HG03571 (cell line): ENCODE measurements around the gene RAB8B.

Experiments
- ATAC-seq: cut with Tn5 transposase; IDR thresholded peaks from one replicate; pipeline ENCODE4 v1.9.1; 2021; ENCODE audit not compliant: unreplicated experiment

The RAB8B gene

DNA sequence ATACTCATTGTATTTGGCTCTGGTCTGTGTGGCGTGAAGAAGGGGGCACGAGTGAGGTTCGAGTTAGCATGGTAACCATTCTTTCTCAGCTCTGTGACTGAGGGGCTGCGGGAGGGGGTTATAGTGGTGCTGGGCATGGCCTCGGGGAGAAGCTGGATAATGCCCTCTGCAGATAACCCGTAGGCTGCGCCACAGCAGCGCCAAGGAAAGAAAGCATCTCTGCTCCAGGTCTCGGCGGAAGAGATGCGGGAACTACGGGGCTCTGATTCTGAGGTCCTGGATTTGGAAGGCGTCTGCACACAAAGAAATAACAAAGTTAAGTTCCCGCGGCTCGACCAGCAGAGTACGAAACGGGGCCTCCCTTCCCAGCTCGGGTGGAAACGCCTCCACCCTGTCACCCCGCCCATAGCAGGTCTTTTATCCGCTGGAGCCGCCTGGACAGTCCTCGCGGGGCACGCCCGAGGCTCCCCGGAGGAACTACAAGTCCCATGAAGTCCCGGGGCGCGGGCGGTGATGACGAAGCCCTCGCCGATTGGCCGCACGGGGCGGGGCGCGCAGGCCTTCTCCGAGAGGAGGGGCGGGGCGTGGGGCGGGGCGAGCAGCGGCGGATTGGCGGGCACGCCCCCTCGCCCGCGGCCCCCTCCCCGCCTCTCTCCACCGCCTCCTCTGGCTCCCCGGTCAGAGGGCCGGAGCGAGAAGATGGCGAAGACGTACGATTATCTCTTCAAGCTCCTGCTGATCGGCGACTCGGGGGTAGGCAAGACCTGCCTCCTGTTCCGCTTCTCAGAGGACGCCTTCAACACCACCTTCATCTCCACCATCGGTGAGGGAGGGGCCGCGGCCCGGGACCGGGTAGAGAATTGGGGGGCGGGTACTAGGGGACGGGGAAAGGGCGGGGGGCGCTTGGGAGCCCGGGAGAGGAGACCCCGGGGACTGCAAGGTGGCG, at the start of gene RAB8B:
Gene RAB8B (plus strand): TSS at position 681 of the 946 bp plus-strand sequence. CDS start 19 bp downstream, at position 700.
- ATAC-seq = peak; percentile 65

DNA sequence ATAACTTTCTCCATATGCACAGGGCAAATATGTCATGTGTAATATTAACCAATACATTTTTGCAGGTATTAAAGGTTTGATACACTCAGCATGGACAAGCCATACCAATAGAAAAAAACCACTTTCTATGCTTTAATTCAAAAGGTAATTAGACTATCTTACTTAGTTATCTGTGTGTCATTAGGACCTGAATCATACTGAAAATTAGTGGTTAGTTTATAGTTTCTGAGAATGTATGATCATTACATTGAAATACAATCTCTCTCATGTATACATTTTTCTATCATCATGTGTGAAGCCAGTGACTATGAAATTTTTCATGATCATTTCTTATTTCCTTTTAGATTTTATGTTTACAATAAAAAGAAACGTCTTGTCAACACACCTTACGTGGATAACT, 48.5 kb upstream of the RAB8B start:
- no peak for ATAC-seq

DNA sequence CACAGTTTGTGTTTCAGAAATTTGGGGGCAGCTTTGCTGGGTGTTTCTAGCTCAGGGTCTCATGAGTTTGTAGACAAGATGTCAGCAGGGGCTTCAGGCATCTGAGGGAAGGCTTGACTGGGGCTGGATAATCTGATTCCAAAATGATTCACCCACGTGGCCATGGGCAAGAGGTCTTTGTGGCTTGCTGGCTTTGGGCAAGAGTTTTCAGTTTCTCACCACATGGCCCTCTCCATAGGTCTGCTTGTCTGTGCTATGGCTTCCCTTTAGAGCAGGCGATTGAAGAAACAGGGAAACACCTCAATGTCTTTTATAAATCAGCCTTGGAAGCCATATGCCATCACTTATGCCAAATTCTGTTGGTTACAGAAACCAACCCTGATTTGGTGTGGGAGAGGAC, 44.0 kb upstream of the RAB8B start:
- no peak for ATAC-seq

DNA sequence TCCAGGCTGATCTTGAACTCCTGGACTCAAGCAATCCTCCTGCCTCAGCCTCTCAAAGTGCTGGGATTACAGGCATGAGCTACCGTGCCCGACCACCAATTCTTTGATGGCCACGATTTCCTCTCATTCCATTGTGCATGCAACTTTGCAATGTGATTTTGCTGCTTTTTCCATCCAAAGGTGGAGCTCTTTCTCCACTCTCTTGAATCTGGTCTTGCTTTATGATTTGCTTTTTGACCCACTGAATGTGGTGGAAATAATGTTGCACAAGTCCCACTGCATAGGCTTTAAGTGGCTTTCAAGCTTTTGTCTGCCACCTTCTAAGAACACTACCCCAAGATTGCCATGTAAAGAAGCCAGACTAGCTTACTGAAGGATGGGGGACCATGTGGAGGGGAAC, 42.7 kb upstream of the RAB8B start:
- ATAC-seq = no peak

DNA sequence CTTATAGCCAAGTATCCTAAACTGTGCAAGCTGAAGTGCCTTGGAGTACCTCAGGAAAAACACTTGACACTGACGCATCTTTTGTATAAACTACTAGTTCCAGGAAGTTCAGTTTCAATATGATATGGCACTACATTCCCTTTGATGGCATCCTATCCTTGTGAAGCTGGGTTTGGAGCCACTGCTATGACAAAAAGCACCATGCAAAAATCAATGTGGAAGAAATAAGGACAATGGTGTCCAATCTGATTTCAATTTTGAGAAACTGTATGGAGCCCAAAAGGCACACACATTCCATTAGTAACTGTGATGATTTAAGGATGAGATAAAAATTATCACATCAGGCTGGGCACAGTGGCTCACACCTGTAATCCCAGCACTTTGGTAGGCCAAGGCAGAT, 37.7 kb upstream of the RAB8B start:
- ATAC-seq = no peak

DNA sequence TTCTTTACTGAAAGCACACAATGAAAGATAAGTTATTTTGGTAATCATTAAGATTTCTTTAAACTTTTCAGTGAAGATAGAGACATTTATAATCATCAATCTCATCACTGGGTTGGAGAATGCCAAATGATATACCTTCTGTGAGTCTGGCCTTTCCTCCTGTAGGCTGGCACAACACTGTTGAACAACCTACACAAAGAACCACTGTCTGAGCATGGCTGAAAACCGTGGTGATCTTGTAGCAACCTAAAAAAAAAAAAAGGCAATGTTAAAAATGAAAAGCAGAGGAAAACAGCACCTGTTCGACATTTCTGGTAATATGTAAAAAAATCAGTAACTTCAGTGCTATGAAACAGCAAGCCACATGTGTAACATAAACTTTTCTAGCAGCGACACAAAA, 33.9 kb upstream of the RAB8B start:
- no peak for ATAC-seq

DNA sequence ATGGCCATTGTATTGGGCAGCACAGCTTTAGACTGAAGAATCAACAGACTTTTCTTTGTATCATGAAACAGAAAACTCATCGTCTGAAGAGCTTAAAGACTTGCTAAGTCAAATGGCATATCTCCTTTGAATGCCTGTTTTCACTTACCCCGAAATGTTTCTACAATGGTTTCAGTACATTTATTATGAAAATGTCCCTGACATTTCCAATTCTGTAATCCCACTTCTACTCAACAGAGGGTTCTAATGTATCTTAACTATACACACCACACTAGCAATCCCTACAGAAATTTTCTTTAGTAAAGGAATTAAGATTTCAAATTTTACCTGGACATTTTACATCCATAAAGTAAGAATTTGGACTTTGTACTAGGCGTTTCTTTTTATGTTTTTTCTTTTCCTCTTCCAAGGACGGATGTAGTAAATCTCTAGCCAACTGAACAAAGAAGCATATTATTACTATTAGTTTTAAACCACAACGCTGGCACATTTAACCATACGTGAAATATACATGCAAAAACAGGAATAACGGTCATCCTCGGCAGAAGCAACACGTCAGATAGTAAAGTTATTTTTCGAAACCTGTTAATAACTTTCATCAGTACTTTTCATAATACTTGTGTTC, 33.2 kb upstream of the RAB8B start:
- ATAC-seq = no peak

DNA sequence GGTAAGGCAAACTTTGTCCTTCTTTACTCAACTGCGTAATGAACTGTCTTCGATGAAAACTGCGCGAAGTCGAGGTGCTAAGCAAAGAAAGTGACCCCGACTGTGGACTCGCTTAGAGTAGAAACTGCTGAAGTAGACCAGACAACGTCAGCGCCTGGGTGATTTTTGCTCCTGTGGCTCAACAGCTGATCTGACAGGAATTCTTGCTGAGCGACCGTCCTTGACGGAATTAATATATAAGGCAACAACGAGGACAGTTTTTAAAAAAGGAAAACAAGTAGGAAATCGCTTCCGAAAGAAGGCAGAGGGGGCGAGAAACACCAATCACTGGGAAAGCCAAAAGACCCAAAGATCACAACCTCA, 32.7 kb upstream of the RAB8B start:
- no peak for ATAC-seq

DNA sequence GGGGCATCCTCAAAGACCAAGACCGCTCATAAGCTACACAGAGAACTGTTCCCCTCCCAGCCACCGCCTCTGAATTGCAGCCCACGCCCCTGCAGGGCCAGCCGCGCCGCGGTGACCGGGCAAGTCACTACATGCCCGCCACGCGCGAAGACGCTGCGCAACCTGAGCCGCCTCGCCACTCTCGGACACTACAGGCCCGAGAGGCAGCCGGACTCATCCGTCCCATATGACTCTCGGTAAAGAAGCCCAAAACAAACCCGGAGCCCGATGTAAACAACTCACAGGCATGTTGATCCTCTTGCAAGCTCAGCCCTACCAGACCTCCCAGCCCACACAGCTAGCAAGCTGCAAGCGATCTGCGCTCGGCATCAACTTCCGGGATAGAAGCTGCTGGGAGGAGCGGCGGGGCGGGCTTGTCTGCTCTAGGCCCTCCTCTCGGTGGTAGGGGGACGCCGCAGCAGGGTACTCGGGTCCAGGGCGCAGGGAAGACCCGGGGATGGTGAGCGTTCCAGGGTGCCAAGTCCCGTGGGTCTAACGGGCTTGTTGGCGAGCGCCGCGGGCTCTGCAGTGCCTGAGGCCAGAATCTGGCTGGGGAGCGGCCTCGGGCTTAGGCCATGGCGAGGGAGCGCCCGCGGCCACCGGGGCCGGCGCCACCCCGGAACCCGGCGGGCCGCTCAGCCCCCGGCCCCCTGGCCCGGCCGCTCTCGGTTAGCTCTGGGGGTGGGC, 32.1 kb upstream of the RAB8B start, which contains the start of gene RPS27L:
Gene RPS27L (minus strand): TSS at position 360 of the 726 bp plus-strand sequence. CDS start 72 bp downstream, at position 288.
- peak; percentile 80 for ATAC-seq

DNA sequence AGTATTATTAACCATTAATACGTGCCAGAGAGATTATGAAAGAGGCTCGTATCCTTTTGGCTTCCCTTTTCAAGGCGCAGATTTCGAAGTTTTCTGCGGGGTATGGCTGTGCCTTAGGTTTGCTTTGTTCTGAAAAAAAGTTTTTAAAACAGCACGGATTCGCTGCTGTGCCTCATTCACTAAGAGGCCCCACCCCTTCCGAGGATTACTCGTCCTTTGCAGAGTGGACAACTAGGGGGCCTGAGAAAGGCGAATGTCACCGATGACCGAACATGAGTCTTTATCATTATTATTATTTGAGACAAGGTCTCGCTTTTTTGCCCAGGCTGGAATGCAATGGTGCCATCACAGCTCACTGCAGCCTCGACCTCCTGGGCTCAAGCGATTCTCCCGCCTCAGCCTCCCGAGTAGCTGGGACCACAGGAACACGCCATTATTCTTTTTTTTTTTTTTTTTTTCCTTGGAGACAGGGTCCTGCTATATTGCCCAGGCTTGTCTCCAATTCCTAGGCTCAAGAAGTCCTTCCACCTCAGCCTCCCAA, 31.4 kb upstream of the RAB8B start:
- ATAC-seq = peak; percentile 28

DNA sequence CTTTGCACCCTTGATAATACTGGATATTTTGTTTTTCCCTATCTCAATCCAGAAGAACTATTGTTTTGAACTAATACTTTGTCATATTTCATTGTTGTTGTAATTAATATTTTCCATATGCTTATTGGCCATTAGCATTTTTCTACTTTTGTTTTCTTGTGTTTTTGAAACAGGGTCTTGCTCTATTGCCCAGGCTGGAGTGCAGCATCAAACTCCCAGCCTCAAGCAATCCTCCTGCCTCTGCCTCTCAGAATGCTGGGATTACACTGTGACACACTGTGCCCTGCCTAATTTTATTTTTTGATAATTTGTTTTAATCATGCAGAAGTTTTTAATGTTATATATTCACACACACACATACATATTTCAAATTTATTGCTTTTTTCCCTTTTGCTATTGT, 28.8 kb upstream of the RAB8B start:
- ATAC-seq = no peak

DNA sequence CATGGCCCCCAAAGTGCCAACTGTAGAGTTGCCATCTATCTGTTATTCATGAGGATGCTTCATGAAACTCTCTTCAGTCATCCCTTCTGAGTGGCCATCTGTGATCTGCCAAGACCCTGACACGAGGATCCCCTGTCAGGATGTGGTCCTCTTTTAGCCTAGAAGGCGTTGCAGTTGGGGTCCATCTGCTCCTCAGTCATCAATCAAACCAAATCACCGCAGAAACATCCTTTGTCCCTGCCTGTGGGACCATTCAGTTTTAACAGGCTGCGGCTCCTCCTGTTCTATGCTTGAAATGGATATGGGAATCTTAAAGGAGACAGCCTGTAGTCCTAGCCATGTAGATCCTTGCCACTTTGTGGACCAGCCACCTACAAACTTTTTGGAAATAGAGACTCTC, 26.2 kb upstream of the RAB8B start:
- no peak for ATAC-seq

DNA sequence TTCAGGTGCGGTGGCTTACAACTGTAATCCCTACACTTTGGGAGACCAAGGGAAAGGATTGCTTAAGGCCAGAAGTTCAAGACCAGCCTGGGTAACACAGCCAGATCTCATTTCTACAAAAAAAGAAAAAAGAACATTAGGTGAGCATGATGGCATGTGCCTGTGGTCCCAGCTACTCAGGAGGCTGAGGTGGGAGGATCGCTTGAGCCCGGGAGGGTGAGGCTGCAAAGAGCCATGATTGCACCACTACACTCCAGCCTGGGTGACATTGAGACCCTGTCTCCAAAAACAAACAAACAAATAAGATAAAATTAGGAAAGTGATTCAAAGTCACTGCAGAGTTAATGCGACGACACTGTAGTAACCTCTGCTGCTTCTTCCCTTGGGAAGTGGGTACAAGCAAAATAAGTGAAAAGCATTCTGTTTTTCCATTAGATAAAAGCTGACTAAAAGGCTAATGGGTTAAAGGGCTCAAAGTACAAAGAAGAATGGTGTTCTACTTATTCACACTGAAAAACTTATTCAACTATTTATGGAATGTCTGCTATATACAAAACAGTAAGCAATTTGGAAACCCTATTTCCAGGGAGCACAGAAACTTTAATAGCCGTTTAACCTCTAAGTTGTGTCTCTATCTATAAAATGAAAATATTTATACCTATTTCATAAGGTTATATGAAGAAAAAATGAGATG, 24.1 kb upstream of the RAB8B start:
- ATAC-seq = no peak

DNA sequence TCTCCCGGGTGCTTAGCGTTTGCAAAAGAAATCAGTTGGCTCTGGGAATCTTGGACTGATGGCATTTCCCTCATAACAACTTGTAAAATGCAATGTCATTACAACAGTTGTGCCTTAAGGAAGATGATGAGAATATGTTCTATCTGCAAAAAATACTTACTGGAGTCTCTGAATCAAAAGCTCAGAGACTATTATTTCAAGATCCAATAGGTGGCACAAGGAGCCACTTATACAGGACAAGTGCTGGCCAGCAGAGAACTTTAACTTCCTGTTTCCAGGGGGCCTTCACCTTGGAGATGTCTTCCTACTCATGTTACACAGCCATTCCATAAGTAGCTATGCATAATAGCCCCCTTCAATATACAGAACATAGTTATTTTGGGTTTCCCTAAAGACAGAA, 23.2 kb upstream of the RAB8B start:
- ATAC-seq = no peak

DNA sequence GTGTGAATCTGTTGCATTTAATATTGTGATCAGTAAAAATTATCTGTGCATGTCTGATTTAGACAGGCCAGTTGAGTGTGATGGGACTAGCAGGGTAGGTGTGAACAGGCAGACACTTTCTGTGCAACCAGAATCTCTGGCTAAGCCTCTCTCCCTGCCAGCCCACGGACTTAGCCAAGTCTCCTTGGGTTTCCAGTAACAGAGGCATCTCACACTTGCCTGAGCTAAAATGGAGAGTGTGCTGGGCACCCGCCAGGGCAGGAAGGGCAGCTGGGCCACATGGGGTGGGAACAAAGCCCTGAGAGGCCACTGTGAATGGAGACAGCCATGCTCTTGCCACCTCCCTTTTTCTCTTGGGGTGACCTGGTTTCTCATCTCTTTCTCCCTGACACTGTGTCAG, 19.6 kb upstream of the RAB8B start:
- no peak for ATAC-seq

DNA sequence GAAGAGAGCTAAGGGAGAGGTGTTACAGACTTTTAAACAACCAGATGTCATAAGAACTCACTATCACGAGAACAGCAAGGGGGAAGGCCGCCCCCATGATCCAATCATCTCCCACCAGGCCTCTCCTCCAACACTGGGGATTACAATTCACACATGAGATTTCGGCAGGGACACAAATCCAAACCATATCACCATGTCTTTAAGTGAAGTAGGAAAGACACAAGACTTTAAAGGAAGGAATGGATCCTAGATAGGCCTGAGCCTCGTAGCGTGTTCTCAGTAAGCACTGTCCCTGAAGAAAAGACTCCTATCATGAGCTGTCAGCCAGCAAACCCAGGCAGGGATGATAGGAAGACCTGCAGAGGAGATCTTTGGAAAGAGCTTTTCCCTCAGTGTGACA, 17.0 kb upstream of the RAB8B start:
- no peak for ATAC-seq

DNA sequence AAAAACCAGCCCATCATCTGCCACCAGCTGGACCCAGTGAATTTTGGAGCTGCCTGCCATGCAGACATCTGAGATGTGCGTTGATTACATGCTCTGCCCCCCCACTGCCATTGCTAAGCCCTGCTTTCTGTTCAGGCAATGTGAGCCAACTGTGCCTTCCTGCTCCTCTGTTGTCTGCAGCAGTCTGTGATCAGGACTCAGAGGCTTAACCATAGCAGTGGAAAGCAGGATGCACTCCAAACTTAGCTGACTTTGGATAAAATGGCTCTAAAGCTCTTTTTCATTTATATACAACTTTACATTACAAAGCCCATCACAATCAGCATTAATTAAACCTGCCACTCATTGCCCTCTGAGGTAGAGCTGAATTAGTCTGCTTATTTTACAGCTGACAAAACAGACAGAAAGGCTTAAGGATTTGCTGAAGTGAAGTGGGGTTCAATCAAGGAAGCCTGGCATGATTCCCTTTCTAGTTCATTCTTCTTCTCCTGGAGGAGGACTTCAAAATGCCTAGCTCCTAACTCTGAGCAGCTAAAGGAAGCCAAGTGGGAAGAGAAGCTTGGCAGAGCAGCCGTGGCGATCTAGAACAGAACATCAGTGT, 16.5 kb upstream of the RAB8B start:
- no peak for ATAC-seq

DNA sequence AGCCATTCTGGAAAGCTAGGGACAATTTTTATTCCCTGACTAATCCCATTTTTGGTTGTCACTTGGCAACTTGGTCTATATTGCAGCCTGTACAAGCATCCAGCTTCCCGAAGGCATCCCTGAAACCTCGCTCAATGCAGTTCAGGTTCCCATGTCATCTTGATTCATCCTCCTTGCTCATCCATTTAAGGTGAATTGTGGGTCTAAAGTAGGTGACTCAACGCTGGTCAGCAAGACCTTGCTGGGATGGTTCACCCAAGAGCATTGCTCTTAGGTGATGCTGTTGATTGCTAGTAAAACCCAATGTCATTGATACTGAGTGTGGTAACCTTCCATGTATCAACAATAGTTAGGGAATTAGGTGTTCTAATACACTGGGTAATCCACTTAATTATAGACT, 13.1 kb upstream of the RAB8B start:
- ATAC-seq = no peak

DNA sequence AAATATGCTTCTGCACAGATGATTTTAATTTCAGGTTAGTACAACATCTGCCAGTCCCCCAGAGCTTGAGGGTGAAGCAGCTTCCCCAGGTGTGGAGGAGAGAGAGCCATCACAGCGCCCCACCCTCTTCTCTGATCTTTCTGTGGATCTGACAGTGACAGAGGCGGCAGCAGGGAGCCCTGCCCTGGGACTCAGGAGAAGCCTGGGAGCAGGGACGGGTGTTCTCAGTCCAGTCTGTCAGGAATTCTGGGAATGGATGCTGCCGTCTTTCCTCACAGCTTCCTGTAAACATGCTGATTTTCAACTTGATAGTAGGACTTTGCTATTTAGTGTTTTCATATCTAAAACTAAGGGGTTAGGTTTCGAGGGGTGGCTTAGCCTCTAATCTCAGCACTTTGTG, 11.4 kb upstream of the RAB8B start:
- ATAC-seq = no peak

DNA sequence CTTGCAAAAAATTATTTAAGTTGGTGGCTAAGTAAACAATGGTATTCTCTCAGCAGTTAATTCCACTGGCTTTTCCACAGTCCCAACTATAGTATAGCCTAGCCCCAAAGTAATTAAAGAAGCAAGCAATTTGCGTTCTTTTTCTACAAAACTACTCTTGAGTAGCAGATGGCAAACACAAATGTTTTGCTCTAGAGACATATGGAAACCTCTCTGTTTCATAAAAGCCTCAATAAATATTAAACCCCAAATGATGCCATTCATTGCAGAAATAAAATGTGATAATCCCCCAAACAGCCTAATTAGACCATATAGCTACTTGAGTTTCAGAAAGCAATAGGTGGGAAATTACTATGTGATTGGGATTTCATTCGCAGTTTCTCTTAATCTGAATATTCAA, 8.7 kb upstream of the RAB8B start:
- ATAC-seq = no peak
